Measurements from ENCODE around the gene SLC2A14.
"Not testable (repeated sequence)": the region's sequence is repeated elsewhere in the genome, so short reads cannot be mapped to it uniquely, and the experiment has no call there.

Gene SLC2A14

GRCh38 chr12:7869137-7869536 is 3.6 kb downstream of the SLC2A14 start:
- DNase-seq = no peak

DNA sequence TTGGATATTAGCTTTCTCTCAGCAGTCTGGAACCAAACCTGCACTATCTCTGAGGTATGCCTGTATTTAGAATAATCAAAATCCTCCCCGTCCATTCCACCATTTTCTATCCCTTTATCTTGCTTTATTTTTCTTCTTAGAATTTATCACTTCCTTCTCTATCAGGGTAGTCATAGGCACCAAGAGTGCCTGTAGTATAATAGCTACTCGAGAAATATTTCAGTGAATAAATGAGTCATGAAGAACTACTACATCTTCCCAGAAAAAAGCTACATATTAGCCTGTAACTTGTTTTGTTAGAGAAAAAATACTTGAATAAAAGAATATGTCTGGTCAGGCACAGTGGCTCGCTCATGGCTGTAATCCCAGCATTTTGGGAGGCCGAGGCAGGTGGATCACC is 4.3 kb downstream of the SLC2A14 start:
- DNase-seq = no peak

GRCh38 chr12:7864601-7865150 is 8.0 kb downstream of the SLC2A14 start:
- no peak for DNase-seq

- peak in 1 of 2 donors; percentile 7 for DNase-seq
Measured at GRCh38 chr12:7862814-7863348, 9.8 kb downstream of the SLC2A14 start.

GRCh38 chr12:7862301-7862700 is 10.4 kb downstream of the SLC2A14 start:
- not testable (repeated sequence) for DNase-seq

DNA sequence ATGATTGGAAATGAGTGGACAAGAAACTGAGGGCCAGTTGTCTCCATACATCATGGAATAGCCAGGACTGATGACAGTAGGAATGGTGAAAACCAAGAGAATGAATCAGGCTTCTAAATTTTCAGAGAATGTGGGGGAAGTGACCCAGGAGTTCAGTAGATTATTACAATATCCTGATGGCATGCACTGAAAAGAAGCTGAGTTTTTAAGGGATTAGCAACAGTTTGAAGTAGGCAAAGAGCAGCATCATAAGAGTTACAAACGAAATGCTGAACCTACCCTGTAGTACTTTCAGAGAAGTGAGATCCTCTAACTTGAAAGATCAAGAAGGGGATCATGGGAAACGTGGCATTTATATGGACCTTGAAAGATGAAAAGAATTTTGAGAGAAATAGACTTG is 13.2 kb downstream of the SLC2A14 start:
- no peak for DNase-seq

GRCh38 chr12:7857971-7858370 is 14.7 kb downstream of the SLC2A14 start:
- peak; percentile 34 to 70 for DNase-seq

DNA sequence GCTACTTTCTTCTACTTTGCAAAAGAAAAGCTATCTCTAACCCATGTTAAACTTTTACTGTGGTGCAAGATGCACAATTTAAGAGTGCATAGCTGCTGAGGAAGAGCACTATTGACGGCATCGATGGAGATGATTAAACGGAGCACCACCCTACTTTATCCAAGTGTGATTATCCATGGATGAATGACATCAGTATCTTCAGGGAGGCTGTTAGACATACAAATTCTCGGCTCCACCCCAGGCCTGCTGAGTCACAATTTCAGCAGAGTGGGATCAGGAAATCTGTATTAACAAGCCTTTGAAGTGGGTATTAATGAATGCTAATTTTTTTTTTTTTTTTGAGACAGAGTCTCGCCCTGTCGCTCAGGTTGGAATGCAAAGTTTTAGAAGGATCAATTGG is 16.2 kb downstream of the SLC2A14 start:
- no peak for DNase-seq

- no peak for DNase-seq
Measured at GRCh38 chr12:7853557-7853956, 19.2 kb downstream of the SLC2A14 start.

GRCh38 chr12:7851622-7852081 is 21.1 kb downstream of the SLC2A14 start:
- DNase-seq = not testable (repeated sequence)

DNA sequence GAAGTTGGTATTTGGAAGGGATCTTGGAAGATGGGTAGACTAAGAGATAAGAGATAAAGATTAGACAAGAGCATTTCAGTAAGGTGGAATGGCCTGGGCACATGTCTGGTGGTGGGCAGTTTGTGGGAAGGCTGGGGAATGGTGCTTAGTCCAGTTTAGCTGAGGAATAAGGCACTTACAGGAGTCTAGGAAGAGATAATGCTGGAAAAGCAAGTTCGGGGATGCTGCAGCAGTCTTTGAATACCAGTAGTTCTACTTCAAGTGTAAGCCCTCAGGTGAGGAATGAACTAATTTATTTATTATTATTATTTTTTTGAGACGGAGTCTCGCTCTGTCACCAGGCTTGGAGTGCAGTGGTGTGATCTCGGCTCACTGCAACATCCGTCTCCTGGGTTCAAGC is 22.6 kb downstream of the SLC2A14 start:
- DNase-seq = not testable (repeated sequence)

DNA sequence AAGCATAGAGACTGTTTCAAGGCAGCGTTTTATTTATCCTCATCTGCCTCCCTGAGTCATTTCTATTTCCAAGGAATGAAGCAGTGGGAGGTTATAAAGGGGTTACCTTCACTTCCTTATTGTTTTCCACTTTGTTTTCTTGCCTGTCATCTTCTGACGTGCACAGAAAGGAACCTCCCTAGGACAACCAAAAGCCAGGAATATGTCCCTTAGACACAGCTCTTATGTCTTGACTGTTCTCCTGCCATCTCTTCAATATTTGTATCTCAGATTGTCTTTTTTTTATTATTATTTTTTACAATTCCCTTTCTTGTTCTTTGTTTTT is 24.7 kb downstream of the SLC2A14 start:
- DNase-seq = not testable (repeated sequence)

DNA sequence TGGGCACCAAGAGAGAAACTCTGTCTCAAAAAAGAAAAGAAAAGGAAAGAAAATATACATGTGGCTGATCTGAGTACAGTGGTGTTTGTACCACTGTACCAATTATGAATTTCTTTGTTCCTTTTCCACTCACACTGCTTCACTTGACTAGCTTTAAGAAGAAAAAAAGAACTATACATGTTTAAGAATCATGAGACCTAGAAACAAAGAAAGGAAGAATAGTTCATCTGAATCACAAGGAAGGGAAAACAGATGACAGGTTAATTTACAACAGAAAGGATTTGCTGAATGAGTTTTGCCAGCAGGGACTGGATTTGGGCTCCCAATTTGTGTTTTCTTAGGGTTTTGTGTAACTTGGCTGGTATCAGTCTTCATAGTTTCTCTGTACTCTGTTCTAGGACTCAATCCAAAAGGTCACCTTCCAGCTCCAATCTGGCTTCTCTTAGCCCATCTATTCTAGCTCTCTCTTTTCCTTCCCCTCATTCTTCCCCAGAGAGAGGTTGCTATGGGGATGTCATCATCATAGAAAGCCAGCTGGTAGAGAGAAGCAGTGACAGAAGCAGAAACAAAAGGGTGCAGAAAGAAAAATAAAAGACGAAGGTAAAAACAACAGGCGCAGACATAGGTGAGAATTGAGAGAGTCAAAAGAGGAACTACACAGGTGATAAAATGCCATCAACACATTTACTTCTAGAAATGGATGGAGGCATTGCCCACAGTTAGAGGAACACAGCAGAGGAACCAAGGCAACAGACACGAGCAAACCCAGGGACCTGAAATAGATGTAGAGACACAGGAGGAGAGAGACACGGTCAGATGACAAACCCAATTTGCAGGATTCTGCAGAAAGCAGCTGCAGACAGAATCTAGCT is 25.3 kb downstream of the SLC2A14 start:
- DNase-seq = not testable (repeated sequence)

- no peak for DNase-seq
Measured at GRCh38 chr12:7844116-7844515, 28.6 kb downstream of the SLC2A14 start.

DNA sequence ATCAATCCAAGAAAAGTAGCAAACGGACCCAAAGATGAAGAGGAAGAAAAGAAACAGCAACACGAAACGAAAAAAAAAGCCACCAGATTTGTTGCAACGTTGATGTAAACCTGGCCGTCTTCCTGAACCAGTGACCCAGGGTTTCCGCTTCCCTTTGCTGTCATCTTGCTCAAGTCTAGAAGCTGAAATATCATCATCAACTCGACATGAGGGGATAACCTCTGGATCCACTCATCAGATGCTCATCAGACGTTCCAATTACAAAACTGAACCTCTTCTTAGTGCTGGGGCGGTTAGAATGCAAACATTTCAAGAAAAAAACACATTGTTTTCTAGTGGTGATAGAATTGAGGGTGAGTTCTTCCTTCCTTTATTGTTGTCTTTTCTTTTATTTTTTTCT is 29.1 kb downstream of the SLC2A14 start:
- peak; percentile 52 to 73 for DNase-seq

GRCh38 chr12:7843149-7843548 is 29.6 kb downstream of the SLC2A14 start:
- DNase-seq = not testable (repeated sequence)

GRCh38 chr12:7842444-7842843 is 30.3 kb downstream of the SLC2A14 start:
- DNase-seq = not testable (repeated sequence)

DNA sequence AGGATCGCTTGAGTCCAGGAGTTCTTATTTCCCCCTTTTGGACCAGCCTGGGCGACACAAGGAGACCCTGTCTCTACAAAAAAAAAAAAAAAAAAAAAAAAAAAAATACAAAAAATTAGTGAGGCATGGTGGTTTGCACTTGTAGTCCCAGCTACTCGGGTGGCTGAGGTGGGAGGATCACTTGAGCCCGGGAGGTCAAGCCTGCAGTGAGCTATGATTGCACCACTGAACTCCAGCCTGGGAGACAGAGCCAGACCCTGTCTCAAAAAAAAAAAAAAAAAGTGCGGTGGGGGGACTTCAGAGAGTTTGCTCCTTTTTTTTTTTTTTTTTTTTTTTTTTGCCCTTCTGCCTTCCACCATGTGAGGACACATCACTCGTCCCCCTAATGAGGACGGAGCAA is 32.9 kb downstream of the SLC2A14 start:
- DNase-seq = not testable (repeated sequence)

GRCh38 chr12:7839226-7839625 is 33.5 kb downstream of the SLC2A14 start:
- not testable (repeated sequence) for DNase-seq

- peak; percentile 95 to 96 for DNase-seq
Measured at GRCh38 chr12:7837366-7837765, 35.3 kb downstream of the SLC2A14 start.

DNA sequence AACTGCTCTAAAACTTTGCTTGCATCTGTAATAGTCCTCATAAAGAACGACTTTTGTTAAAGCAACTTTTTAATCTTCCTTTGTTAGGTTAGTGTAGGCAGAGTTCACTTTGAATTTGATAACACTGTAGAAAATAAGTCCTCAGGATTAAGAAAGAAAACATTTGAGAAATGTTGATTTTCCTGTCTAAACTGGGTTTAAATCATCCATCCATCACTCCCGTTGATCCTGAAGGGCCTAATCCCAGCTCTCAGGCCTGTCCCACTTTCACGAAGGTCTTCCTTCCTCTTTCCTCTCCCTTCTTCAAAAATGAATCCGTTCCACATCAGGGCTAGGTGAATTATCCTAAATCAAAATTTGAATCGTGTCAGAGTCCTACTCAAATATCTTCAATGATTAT is 36.9 kb downstream of the SLC2A14 start:
- no peak for DNase-seq

- no peak for DNase-seq
Measured at GRCh38 chr12:7835116-7835515, 37.6 kb downstream of the SLC2A14 start.

GRCh38 chr12:7834701-7835100 is 38.0 kb downstream of the SLC2A14 start:
- DNase-seq = peak; percentile 20 to 26

GRCh38 chr12:7833831-7834230 is 38.9 kb downstream of the SLC2A14 start:
- DNase-seq = no peak

All from inflammatory macrophage (primary cell).